ENCODE results near the gene DPP6. TPM values are rescaled to one million over a fixed set of nuclear protein-coding genes. Genes with fewer than 3 reads are reported as not detected.

Gene DPP6
- total RNA-seq, 1 donor from 2014 or later = 0.48 TPM

- Mint-ChIP-seq H3K27ac (ENCODE audit: unreplicated experiment) (no peak overlapping the region), H3K36me3 (ENCODE audit: low read depth, unreplicated experiment) (no peaks in the 10 kb centered on the region), H3K4me1 (ENCODE audit: low read depth, unreplicated experiment) (no peaks in the 10 kb centered on the region), H3K9me3 (ENCODE audit: unreplicated experiment) (no peaks in the 10 kb centered on the region), H3K4me3 (ENCODE audit: unreplicated experiment) (no peak overlapping the region), H3K27me3 (ENCODE audit: low read depth, unreplicated experiment) (peaks cover 7% of the 10 kb centered on the region)
- Histone ChIP-seq H3K9ac (ENCODE audit: low read length) (no peak overlapping the region), H3K4me1 (ENCODE audit: insufficient read depth, low read length) (no peaks in the 10 kb centered on the region), H3K79me2 (ENCODE audit: insufficient read depth, low read length) (no peaks in the 10 kb centered on the region), H3K27me3 (ENCODE audit: insufficient read depth, low read length) (no peaks in the 10 kb centered on the region), H3K27ac (ENCODE audit: low read depth, low read length) (no peak overlapping the region), H2AFZ (ENCODE audit: low read depth, low read length) (no peak overlapping the region), H4K20me1 (ENCODE audit: insufficient read depth, low read length) (no peaks in the 10 kb centered on the region), H3K36me3 (ENCODE audit: insufficient read depth, low read length) (no peaks in the 10 kb centered on the region), H3K4me2 (ENCODE audit: low read length) (no peak overlapping the region), H3K9me3 (ENCODE audit: insufficient read depth, low read depth, low read length) (no peaks in the 10 kb centered on the region), H3K4me3 (ENCODE audit: insufficient read depth, low read depth, low read length) (no peak overlapping the region)
- no peak for TF ChIP-seq EZH2 (IDR thresholded peaks at IDR 0.05; ENCODE audit: insufficient read depth, low read length)
- TF ChIP-seq CTCF (IDR thresholded peaks at IDR 0.05; ENCODE audit: insufficient read depth, low read depth, low read length) = no peak
- no peak for FAIRE-seq
- DNase-seq (ENCODE audit: low read depth) = no peak
Observed at GRCh38 chr7:154688952-154689351, 636.8 kb downstream of the DPP6 start.

GRCh38 chr7:154690411-154690810 lies 638.2 kb downstream of the DPP6 start:
- no peak overlapping the region for H3K4me3 Mint-ChIP-seq (ENCODE audit: unreplicated experiment)
- H3K27ac Mint-ChIP-seq (ENCODE audit: unreplicated experiment) = no peak overlapping the region
- H3K36me3 ChIP-seq (ENCODE audit: insufficient read depth, low read length) = no peaks in the 10 kb centered on the region
- H3K79me2 ChIP-seq (ENCODE audit: insufficient read depth, low read length) = no peaks in the 10 kb centered on the region
- H3K4me1 ChIP-seq (ENCODE audit: insufficient read depth, low read length) = no peaks in the 10 kb centered on the region
- no peaks in the 10 kb centered on the region for H3K27me3 ChIP-seq (ENCODE audit: insufficient read depth, low read length)
- peaks cover 9% of the 10 kb centered on the region for H3K27me3 Mint-ChIP-seq (ENCODE audit: low read depth, unreplicated experiment)
- H3K4me3 ChIP-seq (ENCODE audit: insufficient read depth, low read depth, low read length) = no peak overlapping the region
- DNase-seq (ENCODE audit: low read depth) (no peak), FAIRE-seq (no peak)
- H2AFZ ChIP-seq (ENCODE audit: low read depth, low read length) = no peak overlapping the region
- H3K4me1 Mint-ChIP-seq (ENCODE audit: low read depth, unreplicated experiment) = no peaks in the 10 kb centered on the region
- TF ChIP-seq EZH2 (IDR thresholded peaks at IDR 0.05; ENCODE audit: insufficient read depth, low read length) (no peak), CTCF (IDR thresholded peaks at IDR 0.05; ENCODE audit: insufficient read depth, low read depth, low read length) (no peak)
- H3K9me3 Mint-ChIP-seq (ENCODE audit: unreplicated experiment) = no peaks in the 10 kb centered on the region
- no peak overlapping the region for H3K9ac ChIP-seq (ENCODE audit: low read length)
- no peaks in the 10 kb centered on the region for H4K20me1 ChIP-seq (ENCODE audit: insufficient read depth, low read length)
- no peaks in the 10 kb centered on the region for H3K36me3 Mint-ChIP-seq (ENCODE audit: low read depth, unreplicated experiment)
- no peak overlapping the region for H3K4me2 ChIP-seq (ENCODE audit: low read length)
- no peak overlapping the region for H3K27ac ChIP-seq (ENCODE audit: low read depth, low read length)
- no peaks in the 10 kb centered on the region for H3K9me3 ChIP-seq (ENCODE audit: insufficient read depth, low read depth, low read length)

- H3K4me1 ChIP-seq (ENCODE audit: insufficient read depth, low read length) = peaks cover 3% of the 10 kb centered on the region
- FAIRE-seq (no peak), DNase-seq (ENCODE audit: low read depth) (no peak)
- no peak overlapping the region for H3K9ac ChIP-seq (ENCODE audit: low read length)
- no peaks in the 10 kb centered on the region for H3K9me3 ChIP-seq (ENCODE audit: insufficient read depth, low read depth, low read length)
- no peak overlapping the region for H2AFZ ChIP-seq (ENCODE audit: low read depth, low read length)
- Mint-ChIP-seq H3K36me3 (ENCODE audit: low read depth, unreplicated experiment) (no peaks in the 10 kb centered on the region), H3K27ac (ENCODE audit: unreplicated experiment) (no peak overlapping the region), H3K4me3 (ENCODE audit: unreplicated experiment) (no peak overlapping the region), H3K9me3 (ENCODE audit: unreplicated experiment) (no peaks in the 10 kb centered on the region), H3K27me3 (ENCODE audit: low read depth, unreplicated experiment) (peaks cover 10% of the 10 kb centered on the region), H3K4me1 (ENCODE audit: low read depth, unreplicated experiment) (peaks cover 2% of the 10 kb centered on the region)
- no peak overlapping the region for H3K4me2 ChIP-seq (ENCODE audit: low read length)
- H3K27me3 ChIP-seq (ENCODE audit: insufficient read depth, low read length) = no peaks in the 10 kb centered on the region
- TF ChIP-seq EZH2 (IDR thresholded peaks at IDR 0.05; ENCODE audit: insufficient read depth, low read length) = no peak
- TF ChIP-seq CTCF (IDR thresholded peaks at IDR 0.05; ENCODE audit: insufficient read depth, low read depth, low read length) = no peak
- H3K27ac ChIP-seq (ENCODE audit: low read depth, low read length) = no peak overlapping the region
- H3K4me3 ChIP-seq (ENCODE audit: insufficient read depth, low read depth, low read length) = no peak overlapping the region
- no peaks in the 10 kb centered on the region for H3K36me3 ChIP-seq (ENCODE audit: insufficient read depth, low read length)
- H4K20me1 ChIP-seq (ENCODE audit: insufficient read depth, low read length) = no peaks in the 10 kb centered on the region
- H3K79me2 ChIP-seq (ENCODE audit: insufficient read depth, low read length) = no peaks in the 10 kb centered on the region
Observed at GRCh38 chr7:154693661-154694060, 641.5 kb downstream of the DPP6 start.
